ENCODE results near the gene NFS1. TPM values are rescaled to one million over a fixed set of nuclear protein-coding genes. Genes with fewer than 3 reads are reported as not detected.

The NFS1 gene
- total and polyA plus RNA-seq, 4 donors, result 30.1 to 55.2 (median 46.1) TPM

DNA sequence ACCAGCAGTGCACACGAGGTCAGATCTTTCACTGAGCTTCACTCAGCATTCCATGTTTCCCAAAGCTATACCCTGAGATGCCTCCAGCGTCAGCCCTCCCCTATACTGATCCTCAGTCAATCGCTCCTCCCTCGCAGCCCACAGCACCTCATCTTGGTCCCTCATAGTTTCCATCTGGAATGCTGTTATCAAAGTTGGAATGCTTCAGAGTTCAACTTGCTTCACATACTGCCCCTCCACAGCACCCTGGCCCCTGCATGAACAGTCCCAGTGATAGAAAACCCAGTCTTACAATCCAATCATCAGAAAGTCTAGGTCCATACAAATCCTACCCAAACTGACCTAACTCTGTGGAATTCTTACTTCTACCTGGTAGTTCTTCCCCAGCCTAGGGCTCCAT lies 63.5 kb downstream of the NFS1 start (continued):
- no peak for TF ChIP-seq REST (IDR thresholded peaks at IDR 0.05)

DNA sequence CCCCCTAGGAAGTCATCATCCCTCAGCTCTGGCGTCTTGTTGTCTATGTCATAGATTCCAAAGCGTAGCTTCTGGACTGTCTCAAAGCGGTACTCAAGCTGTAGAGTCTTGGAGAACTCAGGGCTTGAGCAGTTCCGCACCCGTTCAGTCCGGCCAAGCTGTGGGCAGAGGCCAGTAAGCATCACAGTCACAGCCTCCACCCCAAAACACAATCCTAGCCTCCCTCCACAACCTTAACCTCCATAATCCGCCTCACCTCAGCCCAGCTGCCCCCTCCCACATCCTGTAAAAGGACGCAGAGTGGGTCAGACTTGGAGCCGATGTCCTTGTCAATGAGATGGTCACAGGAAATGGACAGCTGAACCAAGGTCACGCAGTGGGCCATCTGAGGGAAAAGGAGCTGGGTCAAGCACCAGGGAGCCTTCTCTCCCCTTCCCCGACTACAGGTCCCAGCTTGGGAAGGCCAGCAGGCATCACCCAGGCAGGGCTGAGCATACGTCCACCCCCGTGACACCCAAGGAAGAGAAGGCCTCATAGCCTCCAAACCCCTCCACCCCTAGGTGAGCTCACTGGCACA lies 66.5 kb downstream of the NFS1 start:
- no peak overlapping the region for H3K4me3 ChIP-seq (ENCODE audit: low read depth in 1 of 3, low read length in 3 of 3)
- no peak for DNase-seq (ENCODE audit: low spot score)
- H3K4me1 ChIP-seq (ENCODE audit: control insufficient read depth in 4 of 4, insufficient read depth in 4 of 4, low read length in 3 of 4), result peaks cover 0 to 18% (median 9%) of the 10 kb centered on the region in 4 donors
- TF ChIP-seq TAF1 (conservative IDR thresholded peaks at IDR 0.05), result no peak
- TF ChIP-seq MAX (IDR thresholded peaks at IDR 0.05), result no peak
- TF ChIP-seq NR2F2 (IDR thresholded peaks at IDR 0.05), result no peak
- no peak for TF ChIP-seq SP1 (IDR thresholded peaks at IDR 0.05)
- no peak for TF ChIP-seq GABPA (IDR thresholded peaks at IDR 0.05 in 1 of 2, conservative IDR thresholded peaks at IDR 0.05 in 1 of 2)
- TF ChIP-seq EGR1 (IDR thresholded peaks at IDR 0.05; ENCODE audit: low read depth in 2 of 2), result no peak
- no peak for TF ChIP-seq RXRA (IDR thresholded peaks at IDR 0.05)
- TF ChIP-seq, protein P1, sequence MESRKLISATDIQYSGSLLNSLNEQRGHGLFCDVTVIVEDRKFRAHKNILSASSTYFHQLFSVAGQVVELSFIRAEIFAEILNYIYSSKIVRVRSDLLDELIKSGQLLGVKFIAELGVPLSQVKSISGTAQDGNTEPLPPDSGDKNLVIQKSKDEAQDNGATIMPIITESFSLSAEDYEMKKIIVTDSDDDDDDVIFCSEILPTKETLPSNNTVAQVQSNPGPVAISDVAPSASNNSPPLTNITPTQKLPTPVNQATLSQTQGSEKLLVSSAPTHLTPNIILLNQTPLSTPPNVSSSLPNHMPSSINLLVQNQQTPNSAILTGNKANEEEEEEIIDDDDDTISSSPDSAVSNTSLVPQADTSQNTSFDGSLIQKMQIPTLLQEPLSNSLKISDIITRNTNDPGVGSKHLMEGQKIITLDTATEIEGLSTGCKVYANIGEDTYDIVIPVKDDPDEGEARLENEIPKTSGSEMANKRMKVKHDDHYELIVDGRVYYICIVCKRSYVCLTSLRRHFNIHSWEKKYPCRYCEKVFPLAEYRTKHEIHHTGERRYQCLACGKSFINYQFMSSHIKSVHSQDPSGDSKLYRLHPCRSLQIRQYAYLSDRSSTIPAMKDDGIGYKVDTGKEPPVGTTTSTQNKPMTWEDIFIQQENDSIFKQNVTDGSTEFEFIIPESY (IDR thresholded peaks at IDR 0.05), result no peak
- TF ChIP-seq ATF3 (IDR thresholded peaks at IDR 0.05), result no peak
- TF ChIP-seq JUND (IDR thresholded peaks at IDR 0.05), result no peak
- no peak for TF ChIP-seq FOXA1 (IDR thresholded peaks at IDR 0.05)
- no peak for TF ChIP-seq HNF4A (conservative IDR thresholded peaks at IDR 0.05)
- no peak for TF ChIP-seq YY1 (IDR thresholded peaks at IDR 0.05)
- H3K27ac ChIP-seq (ENCODE audit: low read depth in 1 of 2, low read length in 2 of 2), result no peak overlapping the region
- no peaks in the 10 kb centered on the region for H3K27me3 ChIP-seq (ENCODE audit: control insufficient read depth in 4 of 4, insufficient read depth in 4 of 4, low read length in 3 of 4)
- whole genome bisulfite sequencing, result 91% methylated on average over 13 of the region's 13 CpGs
- H3K36me3 ChIP-seq (ENCODE audit: control insufficient read depth in 4 of 4, insufficient read depth in 3 of 4, low read depth in 1 of 4, low read length in 3 of 4), result peaks cover 4 to 34% (median 21%) of the 10 kb centered on the region in 4 donors
- no peak overlapping the region for H3K9ac ChIP-seq (ENCODE audit: low read depth in 1 of 2, low read length in 2 of 2)
- no peaks in the 10 kb centered on the region for H3K9me3 ChIP-seq (ENCODE audit: control insufficient read depth in 4 of 4, low read length in 3 of 4)

- 97% methylated on average over 4 of the region's 4 CpGs for WGBS
- DNase-seq (ENCODE audit: low spot score), result no peak
- Histone ChIP-seq H3K4me3 (ENCODE audit: low read depth in 1 of 3, low read length in 3 of 3) (no peak overlapping the region), H3K9me3 (ENCODE audit: control insufficient read depth in 4 of 4, low read length in 3 of 4) (no peaks in the 10 kb centered on the region), H3K27me3 (ENCODE audit: control insufficient read depth in 4 of 4, insufficient read depth in 4 of 4, low read length in 3 of 4) (no peaks in the 10 kb centered on the region), H3K4me1 (ENCODE audit: control insufficient read depth in 4 of 4, insufficient read depth in 4 of 4, low read length in 3 of 4) (peaks cover 0 to 5% (median 4%) of the 10 kb centered on the region in 4 donors), H3K36me3 (ENCODE audit: control insufficient read depth in 4 of 4, insufficient read depth in 3 of 4, low read depth in 1 of 4, low read length in 3 of 4) (peaks cover 9 to 54% (median 33%) of the 10 kb centered on the region in 4 donors), H3K27ac (ENCODE audit: low read depth in 1 of 2, low read length in 2 of 2) (no peak overlapping the region), H3K9ac (ENCODE audit: low read depth in 1 of 2, low read length in 2 of 2) (no peak overlapping the region)
- TF ChIP-seq MAX (IDR thresholded peaks at IDR 0.05), result no peak
- no peak for TF ChIP-seq TAF1 (conservative IDR thresholded peaks at IDR 0.05)
- TF ChIP-seq NR2F2 (IDR thresholded peaks at IDR 0.05), result no peak
- TF ChIP-seq, protein P1 (IDR thresholded peaks at IDR 0.05), result no peak
- no peak for TF ChIP-seq EGR1 (IDR thresholded peaks at IDR 0.05; ENCODE audit: low read depth in 2 of 2)
- no peak for TF ChIP-seq FOXA2 (IDR thresholded peaks at IDR 0.05)
- no peak for TF ChIP-seq GABPA (IDR thresholded peaks at IDR 0.05 in 1 of 2, conservative IDR thresholded peaks at IDR 0.05 in 1 of 2)
- TF ChIP-seq YY1 (IDR thresholded peaks at IDR 0.05), result no peak
- TF ChIP-seq CTCF (IDR thresholded peaks at IDR 0.05; ENCODE audit: low read depth, low read length, missing input control), result no peak
- no peak for TF ChIP-seq ATF3 (IDR thresholded peaks at IDR 0.05)
- no peak for TF ChIP-seq RAD21 (IDR thresholded peaks at IDR 0.05)
Measured at GRCh38 chr20:35630636-35631035, 68.5 kb downstream of the NFS1 start.

All from liver (tissue), 9 donors.